ENCODE results near the gene CCDC33. TPM values are rescaled to one million over a fixed set of nuclear protein-coding genes. Genes with fewer than 3 reads are reported as not detected.

Gene CCDC33
- total RNA-seq, 1 donor = 0.09 TPM

DNA sequence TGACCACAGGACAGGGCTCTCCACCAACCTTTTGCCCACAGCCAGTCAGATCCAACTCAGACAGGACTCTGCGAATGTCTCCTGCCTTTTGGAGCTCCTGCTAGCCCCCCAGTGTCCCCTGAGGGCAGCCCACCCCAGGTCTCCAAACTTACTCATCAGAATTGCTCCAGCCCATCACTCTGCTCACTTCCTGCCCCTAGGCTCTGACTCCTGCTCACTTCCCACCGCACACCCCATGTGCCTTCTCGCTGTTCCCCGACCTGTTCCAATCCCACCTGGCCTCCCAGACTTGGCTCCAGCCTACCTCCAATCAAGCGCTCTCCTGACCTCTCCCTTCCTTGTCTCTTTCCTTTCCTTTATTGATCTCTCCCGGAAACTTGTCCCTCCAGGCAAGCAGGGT, 27.6 kb upstream of the CCDC33 start:
- TF ChIP-seq, protein P1, sequence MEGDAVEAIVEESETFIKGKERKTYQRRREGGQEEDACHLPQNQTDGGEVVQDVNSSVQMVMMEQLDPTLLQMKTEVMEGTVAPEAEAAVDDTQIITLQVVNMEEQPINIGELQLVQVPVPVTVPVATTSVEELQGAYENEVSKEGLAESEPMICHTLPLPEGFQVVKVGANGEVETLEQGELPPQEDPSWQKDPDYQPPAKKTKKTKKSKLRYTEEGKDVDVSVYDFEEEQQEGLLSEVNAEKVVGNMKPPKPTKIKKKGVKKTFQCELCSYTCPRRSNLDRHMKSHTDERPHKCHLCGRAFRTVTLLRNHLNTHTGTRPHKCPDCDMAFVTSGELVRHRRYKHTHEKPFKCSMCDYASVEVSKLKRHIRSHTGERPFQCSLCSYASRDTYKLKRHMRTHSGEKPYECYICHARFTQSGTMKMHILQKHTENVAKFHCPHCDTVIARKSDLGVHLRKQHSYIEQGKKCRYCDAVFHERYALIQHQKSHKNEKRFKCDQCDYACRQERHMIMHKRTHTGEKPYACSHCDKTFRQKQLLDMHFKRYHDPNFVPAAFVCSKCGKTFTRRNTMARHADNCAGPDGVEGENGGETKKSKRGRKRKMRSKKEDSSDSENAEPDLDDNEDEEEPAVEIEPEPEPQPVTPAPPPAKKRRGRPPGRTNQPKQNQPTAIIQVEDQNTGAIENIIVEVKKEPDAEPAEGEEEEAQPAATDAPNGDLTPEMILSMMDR (IDR thresholded peaks at IDR 0.05; ENCODE audit: insufficient read depth, low read length) = no peak
- no peak overlapping the region for H3K4me3 ChIP-seq (ENCODE audit: low read depth, low read length)
- no peak for DNase-seq (ENCODE audit: low read depth)

DNA sequence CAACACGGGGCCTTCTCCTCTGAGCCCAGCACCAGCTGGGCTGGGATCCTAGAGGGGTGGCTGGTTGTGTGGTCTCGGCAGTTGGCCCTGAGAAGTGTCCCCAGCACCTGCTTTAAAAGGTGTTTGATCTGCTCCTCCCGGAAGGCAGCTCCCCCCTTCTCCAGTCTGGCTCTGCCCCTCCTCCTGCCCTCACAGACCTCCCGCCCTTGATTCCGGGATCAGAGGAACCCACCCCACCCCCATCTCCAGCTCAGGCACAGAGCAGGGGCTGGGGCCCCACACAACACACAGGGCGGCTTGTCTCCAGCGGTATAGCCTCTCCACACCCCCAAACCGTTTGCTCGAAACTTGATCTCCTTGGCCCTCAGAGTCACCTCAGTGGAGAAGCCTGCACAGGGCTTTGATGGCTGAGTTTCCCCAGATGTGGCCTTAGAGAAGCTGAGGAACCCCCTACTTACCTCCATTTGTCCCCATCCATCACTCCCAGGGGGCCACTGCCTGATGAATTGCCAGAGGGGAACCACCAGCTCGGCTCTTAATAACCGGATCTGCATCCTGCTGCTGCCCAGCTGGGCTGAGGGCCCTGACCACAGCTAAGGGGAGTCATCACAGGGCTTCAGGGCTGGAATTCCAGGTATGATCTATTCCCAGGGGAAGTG, 27.1 kb upstream of the CCDC33 start:
- peak; percentile 54 for DNase-seq (ENCODE audit: low read depth)
- no peak overlapping the region for H3K4me3 ChIP-seq (ENCODE audit: low read depth, low read length)
- TF ChIP-seq, protein P1 (IDR thresholded peaks at IDR 0.05; ENCODE audit: insufficient read depth, low read length) = no peak

DNA sequence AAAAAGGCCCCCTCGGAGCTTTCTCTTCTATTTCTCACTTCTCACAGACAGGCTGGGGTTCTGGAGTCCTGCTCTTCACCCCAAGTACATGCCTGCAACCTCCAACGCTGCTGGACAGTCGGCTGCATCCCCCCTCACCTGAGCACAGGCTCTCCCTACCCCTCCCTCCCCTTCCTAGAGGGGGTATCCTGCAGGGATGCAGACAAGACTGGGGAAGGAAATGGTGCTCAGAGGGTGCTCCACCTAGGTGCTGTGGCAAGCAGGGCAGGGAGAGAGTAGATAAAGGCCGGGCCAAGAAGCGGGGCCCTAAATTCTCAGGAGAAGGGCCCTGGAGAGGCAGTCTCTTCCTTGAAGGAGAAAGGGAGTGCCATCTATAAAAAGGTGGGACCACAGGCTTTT, 26.6 kb upstream of the CCDC33 start:
- TF ChIP-seq, protein P1 (IDR thresholded peaks at IDR 0.05; ENCODE audit: insufficient read depth, low read length) = no peak
- no peak overlapping the region for H3K4me3 ChIP-seq (ENCODE audit: low read depth, low read length)
- DNase-seq (ENCODE audit: low read depth) = no peak

DNA sequence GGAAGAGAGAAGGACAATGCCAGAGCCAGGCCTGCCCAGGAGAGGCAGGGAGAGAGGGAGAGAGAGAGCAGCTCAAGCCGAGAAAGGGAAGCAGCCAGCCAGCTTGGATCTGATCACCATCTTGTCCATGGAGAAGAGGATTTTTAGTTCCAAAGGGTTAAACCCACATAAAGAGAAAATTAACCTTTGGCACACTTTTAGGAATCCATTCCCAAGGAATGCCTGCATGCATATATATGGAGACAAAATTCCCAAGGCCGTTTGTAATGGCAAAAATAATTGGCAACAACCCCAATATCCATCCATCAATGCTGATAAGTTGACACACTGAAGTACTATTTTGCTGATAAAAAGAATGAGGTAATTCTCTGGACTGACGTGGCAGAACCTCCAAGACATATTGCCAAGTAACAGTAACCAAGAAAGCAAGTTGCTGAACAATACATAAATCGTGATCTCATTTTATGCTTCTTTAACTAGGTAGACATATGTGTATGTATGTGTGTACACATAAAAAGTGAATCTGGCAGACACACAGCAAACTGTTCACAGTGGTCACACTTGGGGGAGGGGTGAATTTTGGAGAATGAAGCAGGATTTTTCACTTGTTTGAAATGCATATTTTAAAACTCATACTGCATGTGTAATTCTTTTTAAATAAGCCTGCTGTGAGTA, 26.0 kb upstream of the CCDC33 start:
- TF ChIP-seq, protein P1 (IDR thresholded peaks at IDR 0.05; ENCODE audit: insufficient read depth, low read length) = no peak
- peak; percentile 99 for DNase-seq (ENCODE audit: low read depth)

DNA sequence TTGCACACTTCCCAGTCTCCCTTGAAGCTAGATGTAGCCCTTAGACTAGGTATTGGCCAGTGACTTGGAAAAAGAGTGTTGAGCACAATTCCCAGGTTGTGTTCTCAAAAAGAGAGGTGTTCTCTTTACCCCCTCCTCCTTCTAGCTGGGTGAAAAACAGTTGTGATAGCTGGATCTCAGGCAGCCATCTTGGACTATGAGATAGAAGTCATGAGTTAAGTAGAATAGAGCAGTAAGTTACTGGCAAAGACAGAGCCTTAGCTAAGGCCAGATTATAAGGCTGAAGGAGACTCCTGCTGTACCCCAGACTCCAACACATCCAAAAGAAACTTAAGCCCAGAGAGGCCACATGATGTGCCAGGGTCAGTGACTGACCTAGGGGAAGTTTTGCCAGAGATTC, 25.4 kb upstream of the CCDC33 start:
- no peak overlapping the region for H3K4me3 ChIP-seq (ENCODE audit: low read depth, low read length)
- TF ChIP-seq, protein P1 (IDR thresholded peaks at IDR 0.05; ENCODE audit: insufficient read depth, low read length) = no peak
- DNase-seq (ENCODE audit: low read depth) = no peak

More for the DNA sequence above, 26.0 kb upstream of the CCDC33 start:
- H3K4me3 ChIP-seq (ENCODE audit: low read depth, low read length) = no peak overlapping the region

DNA sequence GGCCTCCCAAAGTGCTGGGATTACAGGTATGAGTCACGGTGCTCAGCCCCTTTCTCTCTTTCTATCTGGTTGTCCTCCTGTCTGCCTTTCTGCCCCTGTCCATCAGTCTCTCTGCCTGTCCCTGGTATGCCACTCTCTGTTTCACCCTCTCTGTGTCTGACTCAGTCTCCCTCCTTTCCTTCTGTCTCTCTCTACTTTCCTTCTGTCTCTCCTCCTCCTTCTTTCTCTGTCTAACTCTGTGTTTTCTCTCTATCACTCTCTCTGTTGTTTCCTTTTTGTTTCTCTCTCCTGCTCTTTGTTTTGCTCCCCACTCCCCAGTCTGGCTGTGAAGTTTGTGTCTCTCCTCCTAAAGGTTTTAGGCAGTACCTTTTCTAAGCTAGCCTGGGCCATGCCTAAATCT, 24.5 kb upstream of the CCDC33 start:
- DNase-seq (ENCODE audit: low read depth) = no peak
- H3K4me3 ChIP-seq (ENCODE audit: low read depth, low read length) = no peak overlapping the region
- TF ChIP-seq, protein P1 (IDR thresholded peaks at IDR 0.05; ENCODE audit: insufficient read depth, low read length) = no peak
